ENCODE measurements around the gene TMEM170A.

TMEM170A gene

DNA sequence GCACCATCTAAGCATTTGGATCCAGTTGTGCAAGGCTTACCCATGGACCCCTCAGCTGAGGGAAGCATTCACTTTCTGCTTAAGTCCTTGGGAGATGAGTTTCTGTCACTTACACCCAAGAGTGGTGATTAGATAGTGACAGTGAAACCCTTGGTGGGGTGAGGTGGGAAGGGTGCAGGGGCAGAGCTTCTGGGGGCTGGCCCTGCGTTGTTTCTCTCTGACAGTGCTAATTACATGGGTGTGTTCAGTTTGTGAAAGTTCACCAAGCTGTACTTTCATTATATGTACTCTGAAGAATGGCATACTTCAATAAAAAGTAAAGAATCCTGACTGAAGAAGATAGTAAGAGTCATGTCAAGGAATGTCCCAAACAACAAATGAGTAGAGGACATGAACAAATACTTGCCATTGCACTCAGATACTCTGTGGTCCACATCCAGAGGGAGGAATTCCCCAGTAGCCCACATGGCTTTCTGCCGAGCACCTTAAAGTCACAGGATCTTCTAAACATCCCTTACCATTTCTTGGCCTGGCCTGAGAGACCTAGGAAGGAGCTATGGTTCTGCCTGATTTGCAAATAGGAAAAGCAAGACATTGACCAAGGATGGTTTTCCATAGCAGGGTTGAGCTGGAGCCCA is 22.3 kb upstream of the TMEM170A start:
- Mint-ChIP-seq H3K27ac (no peak overlapping the region), H3K27me3 (peaks cover 23% of the 10 kb centered on the region), H3K4me3 (no peak overlapping the region), H3K4me1 (peaks cover 32% of the 10 kb centered on the region), H3K9me3 (no peaks in the 10 kb centered on the region), H3K36me3 (no peaks in the 10 kb centered on the region)
- ATAC-seq = no peak

DNA sequence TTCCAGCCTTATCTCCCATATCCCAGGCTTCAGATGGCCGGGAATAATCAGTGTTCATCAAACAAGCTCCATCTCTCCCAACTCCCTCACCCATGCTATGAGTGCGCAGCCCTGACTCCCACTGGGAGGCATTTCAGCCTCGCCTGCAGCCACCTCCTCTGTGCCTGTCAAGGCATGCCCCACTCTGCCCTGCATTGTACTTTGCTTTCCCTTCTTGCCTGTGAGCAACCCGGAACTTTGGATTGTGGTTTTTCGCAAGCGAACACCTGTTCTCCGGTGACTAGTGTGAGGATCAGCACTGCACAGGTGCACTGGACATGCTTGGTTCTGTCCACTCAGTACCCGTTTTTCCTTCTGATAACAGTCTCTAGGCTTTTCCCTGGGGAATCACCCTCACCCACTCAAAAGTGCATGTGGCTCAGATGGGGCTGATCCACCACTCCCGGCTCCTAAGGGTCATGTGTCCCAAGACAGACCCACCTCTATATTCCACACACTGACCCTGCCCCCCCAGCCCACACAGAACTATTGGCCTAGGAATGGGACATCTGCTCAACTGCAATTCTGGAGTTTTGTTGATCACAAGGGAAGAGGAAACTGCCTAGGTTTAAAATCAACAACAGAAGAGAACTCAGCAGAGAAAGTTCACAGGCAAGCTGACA is 21.7 kb upstream of the TMEM170A start:
- Mint-ChIP-seq H3K27me3 (peaks cover 29% of the 10 kb centered on the region), H3K9me3 (no peaks in the 10 kb centered on the region), H3K4me1 (peaks cover 32% of the 10 kb centered on the region), H3K27ac (no peak overlapping the region), H3K4me3 (no peak overlapping the region), H3K36me3 (no peaks in the 10 kb centered on the region)
- no peak for ATAC-seq

DNA sequence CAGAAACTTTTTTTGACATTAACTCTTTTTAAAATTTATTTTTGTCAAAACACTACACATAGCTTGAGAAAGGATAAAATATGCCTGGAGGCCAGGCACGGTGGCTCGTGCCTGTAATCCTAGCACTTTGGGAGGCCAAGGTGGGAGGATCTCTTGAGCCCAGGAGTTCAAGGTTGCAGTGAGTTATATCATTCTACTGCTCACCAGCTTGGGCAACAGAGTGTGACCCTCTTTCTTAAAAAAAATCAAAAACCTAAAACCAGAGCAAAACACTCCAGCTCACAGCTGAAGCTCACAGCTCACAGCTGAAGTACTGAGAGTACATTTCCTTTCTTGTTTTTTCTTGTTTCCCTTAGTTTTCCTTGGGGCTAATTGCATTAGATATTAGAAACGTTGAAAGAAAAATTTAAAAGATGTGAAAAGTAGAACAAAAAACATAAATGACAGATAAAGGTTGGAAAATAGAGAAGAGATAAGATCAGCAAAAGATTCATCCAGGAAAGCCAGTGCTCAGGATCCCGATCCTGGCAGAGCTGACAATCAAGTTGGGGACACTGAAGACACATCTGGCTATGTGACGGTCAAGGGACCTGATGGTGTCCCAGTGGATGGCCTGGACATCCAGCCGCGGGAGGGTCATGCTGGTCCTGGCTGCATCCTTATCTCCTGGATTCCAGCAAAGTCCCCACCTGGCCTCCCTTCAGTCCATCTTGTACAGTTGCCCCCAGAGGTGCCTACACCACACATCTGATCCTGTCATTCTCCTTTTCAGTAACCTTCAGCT is 20.9 kb upstream of the TMEM170A start:
- H3K27ac Mint-ChIP-seq = peak overlapping the region; percentile 43
- H3K4me1 Mint-ChIP-seq = peaks cover 32% of the 10 kb centered on the region
- H3K27me3 Mint-ChIP-seq = peaks cover 31% of the 10 kb centered on the region
- peak; percentile 65 for ATAC-seq
- no peak overlapping the region for H3K4me3 Mint-ChIP-seq
- no peaks in the 10 kb centered on the region for H3K9me3 Mint-ChIP-seq
- H3K36me3 Mint-ChIP-seq = no peaks in the 10 kb centered on the region

DNA sequence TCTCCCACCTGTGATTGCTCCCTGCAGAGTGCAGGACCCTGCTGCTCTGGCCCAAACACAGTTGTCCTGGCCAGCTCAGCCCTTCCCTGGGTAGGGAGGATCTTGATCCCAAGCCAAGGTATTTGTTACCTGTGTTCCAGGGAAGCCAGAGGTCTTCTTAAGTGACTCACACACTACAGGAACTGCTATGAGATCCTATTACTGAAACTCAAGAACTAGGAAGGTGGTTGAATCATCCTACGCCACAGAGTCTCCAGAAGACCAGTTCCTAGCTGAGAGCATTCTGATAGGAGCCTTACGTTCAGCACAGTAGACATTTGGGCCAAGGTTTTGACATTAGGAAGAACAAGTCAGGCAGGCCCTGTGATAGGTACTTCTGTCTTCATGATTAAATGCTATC is 18.7 kb upstream of the TMEM170A start:
- no peaks in the 10 kb centered on the region for H3K36me3 Mint-ChIP-seq
- H3K27me3 Mint-ChIP-seq = peaks cover 37% of the 10 kb centered on the region
- no peak for ATAC-seq
- H3K27ac Mint-ChIP-seq = no peak overlapping the region
- no peaks in the 10 kb centered on the region for H3K9me3 Mint-ChIP-seq
- no peak overlapping the region for H3K4me3 Mint-ChIP-seq
- H3K4me1 Mint-ChIP-seq = peaks cover 21% of the 10 kb centered on the region

DNA sequence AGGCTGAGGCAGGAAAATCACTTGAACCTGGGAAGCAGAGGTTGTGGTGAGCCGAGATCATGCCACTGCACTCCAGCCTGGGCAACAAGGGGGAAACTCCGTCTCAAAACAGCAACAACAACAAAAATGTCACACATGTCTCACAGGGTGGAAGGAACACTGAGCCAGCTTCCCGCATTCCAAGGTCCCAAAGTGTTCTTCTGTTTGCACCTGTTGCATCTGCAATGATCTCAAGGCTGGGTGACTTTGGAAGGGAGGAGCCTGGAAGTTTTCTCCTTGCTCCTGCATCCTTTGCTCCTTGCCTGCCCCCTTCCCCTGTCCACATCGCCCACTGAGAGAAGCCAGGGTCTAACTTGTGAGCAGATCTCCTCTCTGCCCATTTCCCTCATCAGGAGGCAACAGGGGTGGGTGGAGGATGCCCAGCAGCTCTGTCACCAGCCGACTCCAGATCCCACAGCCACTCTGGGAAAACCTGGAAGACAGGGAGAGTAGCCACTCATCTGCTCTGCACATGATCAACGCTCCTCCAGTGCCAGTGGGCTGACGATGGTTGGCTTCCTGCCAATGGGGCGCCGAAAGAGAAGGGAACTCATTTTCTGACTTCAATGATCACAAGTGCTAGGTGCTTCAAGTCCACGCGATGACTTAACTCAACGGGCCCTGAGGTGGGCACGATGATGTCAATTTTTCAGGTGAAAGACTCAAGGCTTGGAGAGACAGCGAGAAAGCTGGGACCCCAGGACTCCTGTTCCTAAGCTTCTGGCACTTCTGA is 18.1 kb upstream of the TMEM170A start:
- Mint-ChIP-seq H3K4me3 (no peak overlapping the region), H3K27me3 (peaks cover 39% of the 10 kb centered on the region), H3K4me1 (peaks cover 20% of the 10 kb centered on the region), H3K27ac (no peak overlapping the region), H3K36me3 (no peaks in the 10 kb centered on the region), H3K9me3 (no peaks in the 10 kb centered on the region)
- ATAC-seq = no peak

DNA sequence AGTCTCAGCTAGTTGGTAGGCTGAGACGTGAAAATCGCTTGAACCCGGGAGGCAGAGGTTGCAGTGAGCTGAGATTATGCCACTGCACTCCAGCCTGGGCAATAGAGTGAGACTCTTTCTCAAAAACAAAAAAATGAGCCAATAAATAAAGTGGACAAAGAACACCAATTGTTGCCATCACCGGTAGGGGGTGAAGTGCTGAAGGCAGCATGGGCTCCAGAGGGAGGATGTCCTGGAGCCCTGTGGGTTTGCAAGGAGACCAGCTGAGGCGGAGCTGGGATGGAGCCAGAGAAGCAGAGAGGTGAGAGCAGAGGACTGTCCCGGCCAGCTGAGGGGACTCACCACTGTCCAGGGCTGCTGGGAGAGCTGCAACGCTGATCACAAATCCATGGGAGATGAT is 17.0 kb upstream of the TMEM170A start:
- Mint-ChIP-seq H3K4me3 (no peak overlapping the region), H3K27me3 (peaks cover 40% of the 10 kb centered on the region), H3K36me3 (no peaks in the 10 kb centered on the region), H3K4me1 (peaks cover 20% of the 10 kb centered on the region), H3K27ac (no peak overlapping the region), H3K9me3 (no peaks in the 10 kb centered on the region)
- ATAC-seq = no peak

DNA sequence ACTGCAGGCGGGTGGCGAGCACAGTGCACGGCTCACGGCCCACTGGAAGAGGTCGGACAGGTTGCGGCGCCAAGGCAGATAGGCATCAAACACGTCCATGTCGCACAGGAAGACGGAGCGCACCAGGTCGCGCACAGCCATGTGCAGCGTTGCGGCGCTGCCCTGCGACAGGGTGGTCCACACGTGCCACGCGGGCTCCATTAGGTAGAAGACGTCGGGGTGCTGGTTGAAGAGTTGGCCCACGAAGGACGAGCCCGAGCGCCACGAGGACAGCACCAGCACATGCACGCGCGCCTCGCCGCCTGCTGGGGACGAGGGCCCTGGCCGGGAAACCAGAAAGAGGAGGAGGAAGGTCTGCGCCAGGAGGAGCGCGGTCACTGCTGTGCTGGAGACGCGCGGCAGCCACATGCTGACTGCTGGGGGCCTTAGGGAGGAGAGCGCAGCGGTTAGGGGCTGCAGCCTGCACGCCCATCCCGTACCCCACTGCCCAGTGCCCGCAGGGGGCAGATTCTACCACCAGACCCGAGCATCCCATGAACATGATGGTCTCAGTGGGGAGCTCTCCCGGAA is 15.0 kb upstream of the TMEM170A start:
- ATAC-seq = no peak
- no peak overlapping the region for H3K27ac Mint-ChIP-seq
- H3K36me3 Mint-ChIP-seq = no peaks in the 10 kb centered on the region

DNA sequence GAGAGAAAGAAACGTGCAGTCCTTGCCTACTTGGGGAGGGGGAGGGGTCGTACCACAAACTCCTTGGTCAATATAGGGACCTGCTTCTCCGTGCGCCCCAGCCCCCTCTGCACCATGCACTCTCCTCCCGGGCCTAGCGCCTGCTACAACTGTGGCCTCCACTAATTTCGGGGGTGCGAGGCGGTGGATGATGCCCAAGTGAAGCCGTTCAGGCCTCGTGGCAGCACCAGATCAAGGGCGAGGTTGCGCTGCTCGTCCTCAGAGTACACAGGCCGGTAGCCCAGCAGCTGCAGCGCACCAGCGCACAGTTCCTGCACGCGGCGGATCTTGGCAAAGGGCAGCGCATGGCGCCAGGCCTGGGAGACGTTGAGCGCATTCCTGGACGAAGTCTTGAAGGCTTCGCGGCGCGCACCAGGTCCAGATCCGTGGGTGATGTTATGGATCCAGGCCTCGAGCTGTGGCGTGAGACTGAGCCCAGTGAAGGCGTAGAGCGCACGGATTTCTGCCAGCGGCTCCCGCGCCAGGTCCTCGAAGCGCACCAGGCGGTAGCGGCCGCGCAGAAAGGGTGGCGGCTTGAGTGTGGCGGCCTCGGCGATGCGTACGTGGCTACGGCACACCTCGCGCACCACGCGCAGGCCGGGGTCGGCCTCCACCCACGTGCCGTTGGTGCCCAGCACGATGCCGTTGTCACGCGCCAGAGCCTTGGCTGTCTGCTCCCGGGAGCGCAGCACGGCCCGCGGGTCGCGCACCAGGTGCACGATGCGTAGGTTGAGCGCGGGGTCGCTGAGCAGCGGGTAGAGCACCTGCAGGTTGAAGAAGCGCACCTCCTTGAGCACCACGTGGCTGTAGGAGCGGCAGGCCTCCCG is 14.2 kb upstream of the TMEM170A start:
- no peaks in the 10 kb centered on the region for H3K4me1 Mint-ChIP-seq
- H3K9me3 Mint-ChIP-seq = no peaks in the 10 kb centered on the region
- no peak overlapping the region for H3K4me3 Mint-ChIP-seq
- no peaks in the 10 kb centered on the region for H3K36me3 Mint-ChIP-seq
- H3K27me3 Mint-ChIP-seq = peaks cover 25% of the 10 kb centered on the region
- no peak overlapping the region for H3K27ac Mint-ChIP-seq
- no peak for ATAC-seq

More for the DNA sequence above, 15.0 kb upstream of the TMEM170A start:
- peaks cover 2% of the 10 kb centered on the region for H3K4me1 Mint-ChIP-seq
- H3K4me3 Mint-ChIP-seq = no peak overlapping the region
- H3K9me3 Mint-ChIP-seq = no peaks in the 10 kb centered on the region
- H3K27me3 Mint-ChIP-seq = peaks cover 25% of the 10 kb centered on the region

DNA sequence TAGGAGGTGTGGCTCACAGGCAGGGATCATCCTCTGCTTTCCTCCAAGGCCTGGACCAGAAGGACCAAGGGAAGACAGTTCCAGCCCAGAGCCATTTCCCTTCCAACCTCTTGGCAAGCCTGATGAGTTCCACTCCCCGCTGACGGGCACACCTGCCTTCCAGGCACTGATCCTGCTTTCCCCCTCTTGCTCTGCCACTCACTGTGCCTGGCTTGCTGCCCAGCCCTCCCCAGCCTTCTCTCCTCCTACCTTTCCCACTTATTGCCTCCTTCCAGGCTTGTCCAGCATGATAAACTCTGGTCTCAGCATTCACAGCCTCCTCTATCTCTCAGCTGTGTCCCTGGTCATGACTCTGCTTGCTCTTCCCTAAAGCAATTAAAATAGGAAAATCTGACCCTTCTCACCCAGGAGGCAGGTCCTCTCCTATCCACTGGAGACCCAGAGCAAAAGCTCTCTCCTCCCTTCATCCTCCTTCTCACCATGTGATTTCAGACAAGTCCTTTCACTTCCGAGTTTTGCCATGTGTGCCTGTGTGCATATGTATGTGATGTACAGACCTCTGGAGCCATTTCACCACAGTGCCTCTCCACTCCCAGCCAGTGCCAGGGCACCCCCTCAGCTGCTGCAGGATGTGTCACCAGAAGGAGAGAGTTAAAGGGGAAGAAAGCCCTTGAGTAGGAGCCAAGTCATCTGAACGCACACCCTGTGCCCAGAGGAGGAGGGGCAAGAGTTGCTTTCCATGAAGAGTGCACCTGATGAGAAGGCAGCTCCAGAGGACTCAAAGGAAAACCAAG is 13.4 kb upstream of the TMEM170A start:
- peaks cover 25% of the 10 kb centered on the region for H3K27me3 Mint-ChIP-seq
- peak; percentile 42 for ATAC-seq
- no peaks in the 10 kb centered on the region for H3K4me1 Mint-ChIP-seq
- no peak overlapping the region for H3K4me3 Mint-ChIP-seq
- H3K36me3 Mint-ChIP-seq = no peaks in the 10 kb centered on the region
- no peaks in the 10 kb centered on the region for H3K9me3 Mint-ChIP-seq
- H3K27ac Mint-ChIP-seq = no peak overlapping the region

DNA sequence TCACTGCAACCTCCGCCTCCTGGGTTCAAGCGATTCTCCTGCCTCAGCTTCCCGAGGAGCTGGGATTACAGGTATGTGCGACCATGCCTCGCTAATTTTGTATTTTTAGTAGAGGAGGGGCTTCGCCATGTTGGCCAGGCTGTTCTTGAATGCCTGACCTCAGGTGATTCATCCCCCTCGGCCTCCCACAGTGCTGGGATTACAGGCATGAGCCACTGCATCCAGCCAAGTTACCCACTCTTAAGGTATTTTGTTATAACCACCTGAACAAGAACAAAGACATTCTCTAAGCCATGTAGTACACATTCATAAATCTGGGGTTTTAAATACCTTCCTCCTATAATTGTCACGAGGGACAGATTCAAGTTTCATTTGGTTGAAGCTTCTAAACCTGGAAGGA is 12.3 kb upstream of the TMEM170A start:
- no peak overlapping the region for H3K4me3 Mint-ChIP-seq
- peaks cover 25% of the 10 kb centered on the region for H3K27me3 Mint-ChIP-seq
- H3K9me3 Mint-ChIP-seq = no peaks in the 10 kb centered on the region
- ATAC-seq = no peak
- no peaks in the 10 kb centered on the region for H3K36me3 Mint-ChIP-seq
- peaks cover under 1% of the 10 kb centered on the region for H3K4me1 Mint-ChIP-seq
- no peak overlapping the region for H3K27ac Mint-ChIP-seq

DNA sequence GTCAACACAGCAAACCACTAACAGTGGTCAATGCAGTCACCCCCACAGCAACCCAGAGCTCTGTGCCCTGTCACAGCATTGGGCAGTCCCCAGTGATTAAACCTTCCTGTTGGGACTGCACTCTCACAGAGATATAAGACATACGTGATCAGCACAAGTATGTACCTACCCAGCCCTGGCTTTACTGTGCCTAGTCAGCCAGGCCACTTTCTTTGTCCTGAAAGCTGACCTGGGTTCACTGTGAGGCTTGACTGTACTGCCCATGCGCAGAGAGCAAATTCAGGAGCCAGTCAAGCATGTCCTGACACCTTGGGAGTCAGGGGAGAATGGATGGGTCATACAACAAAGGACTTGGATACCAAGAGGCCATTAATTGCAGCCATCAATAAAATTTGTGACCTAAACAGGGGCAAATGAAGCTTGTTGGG is 10.9 kb upstream of the TMEM170A start:
- no peaks in the 10 kb centered on the region for H3K9me3 Mint-ChIP-seq

DNA sequence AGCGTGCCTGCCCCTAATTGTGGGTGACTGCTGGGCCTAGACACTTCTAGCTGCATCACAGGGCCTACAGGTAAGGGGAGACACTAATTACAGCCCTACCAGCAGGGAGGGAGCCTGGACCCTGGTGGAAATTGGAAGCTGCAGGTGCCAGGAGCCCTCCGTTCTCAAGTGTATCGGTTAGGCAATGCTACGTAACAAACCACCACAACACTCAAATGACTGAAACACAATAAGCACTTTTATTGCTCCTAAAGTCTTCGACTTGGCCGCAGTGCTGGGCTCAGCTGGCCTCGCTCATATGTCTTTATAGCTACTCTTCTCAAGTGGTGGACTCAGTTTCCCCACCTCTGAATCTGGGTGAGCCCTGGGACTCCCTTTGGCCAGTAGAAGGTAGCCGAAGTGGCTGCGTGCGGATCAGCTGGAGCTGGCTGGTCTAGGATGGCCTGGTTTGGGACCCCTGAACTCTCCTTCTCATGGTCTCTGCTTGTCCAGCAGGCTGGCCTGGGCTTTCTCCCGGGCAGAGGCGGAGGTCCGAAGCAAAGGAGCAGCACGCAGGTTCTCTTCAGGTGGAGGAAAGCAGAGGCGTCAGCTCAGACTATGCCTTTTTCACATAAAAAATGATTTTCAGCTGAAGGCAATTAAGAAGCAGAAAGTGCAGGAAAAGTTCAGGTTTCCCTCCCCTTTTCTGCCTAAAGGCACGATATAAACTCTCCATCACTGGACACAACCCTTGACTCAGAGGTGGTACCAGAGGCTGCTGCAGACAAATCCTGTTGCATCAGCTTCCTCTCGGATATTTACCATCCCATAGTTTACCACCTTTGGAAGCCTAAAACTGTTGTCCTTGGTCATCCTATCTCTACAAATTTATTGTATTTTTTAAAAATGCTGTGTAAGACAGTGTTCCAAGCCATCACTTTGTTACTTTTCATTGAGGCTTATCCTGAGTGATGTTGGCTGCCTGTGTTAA is 8.7 kb upstream of the TMEM170A start:
- Mint-ChIP-seq H3K27me3 (peaks cover 7% of the 10 kb centered on the region), H3K4me1 (peaks cover 5% of the 10 kb centered on the region), H3K9me3 (no peaks in the 10 kb centered on the region), H3K36me3 (no peaks in the 10 kb centered on the region), H3K4me3 (no peak overlapping the region), H3K27ac (no peak overlapping the region)
- ATAC-seq = no peak

More for the DNA sequence above, 10.9 kb upstream of the TMEM170A start:
- peaks cover 16% of the 10 kb centered on the region for H3K27me3 Mint-ChIP-seq
- H3K27ac Mint-ChIP-seq = no peak overlapping the region
- H3K4me1 Mint-ChIP-seq = peaks cover 5% of the 10 kb centered on the region
- no peak overlapping the region for H3K4me3 Mint-ChIP-seq
- ATAC-seq = no peak
- no peaks in the 10 kb centered on the region for H3K36me3 Mint-ChIP-seq
